Measurements from ENCODE around the gene RAB3A. TPM values are rescaled to one million over a fixed set of nuclear protein-coding genes. Genes with fewer than 3 reads are reported as not detected.

RAB3A gene
- total RNA-seq, 4 donors from 2014 or later, result 0.63 to 2.0 TPM; not detected in 2

DNA sequence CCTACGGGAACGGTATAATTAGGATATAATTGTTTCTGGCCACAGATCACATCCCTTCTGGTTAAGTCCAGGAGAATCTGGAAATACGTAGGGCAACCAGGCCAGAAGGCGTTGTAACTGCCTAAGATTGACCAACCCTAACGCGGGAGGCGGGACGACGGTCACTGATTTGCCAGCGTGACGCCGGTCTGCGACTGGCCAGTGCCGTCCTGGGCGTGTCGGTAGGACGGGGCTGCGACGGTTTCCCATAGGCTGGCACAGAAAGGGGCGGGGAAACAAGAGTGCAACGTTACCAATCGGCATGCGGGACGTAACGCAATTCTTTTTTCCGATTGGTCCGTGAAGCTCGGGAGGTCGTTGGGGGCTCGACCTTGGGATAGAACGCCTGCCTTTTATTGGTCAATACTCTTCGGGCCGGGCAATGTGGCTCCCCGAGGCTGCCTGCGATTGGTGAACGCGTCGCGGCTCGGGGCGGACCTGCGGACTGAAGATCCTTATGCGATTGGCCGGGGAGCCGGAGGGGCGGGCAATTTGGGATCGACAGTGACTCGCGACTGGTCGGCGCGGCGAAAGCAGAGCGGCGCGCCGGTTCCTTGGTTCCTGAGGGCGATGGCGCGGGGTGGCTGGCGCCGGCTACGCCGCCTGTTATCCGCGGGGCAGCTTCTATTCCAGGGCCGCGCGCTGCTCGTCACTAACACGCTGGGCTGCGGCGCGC, 11.0 kb downstream of the RAB3A start, which contains the start of gene MPV17L2:
Gene MPV17L2 (plus strand): TSS at position 546 of the 715 bp plus-strand sequence. CDS start 64 bp downstream, at position 610.
- TF ChIP-seq CTCF (IDR thresholded peaks at IDR 0.05), result no peak
- ATAC-seq (ENCODE audit: low FRiP score), result peak; percentile 97
- peak; percentile 97 for DNase-seq (ENCODE audit: low spot score)

GRCh38 chr19:18191640-18192062, 12.2 kb downstream of the RAB3A start:
- no peak for DNase-seq (ENCODE audit: low spot score)
- no peak for TF ChIP-seq CTCF (IDR thresholded peaks at IDR 0.05)

GRCh38 chr19:18190278-18190677, 13.6 kb downstream of the RAB3A start:
- DNase-seq (ENCODE audit: low spot score) (no peak), ATAC-seq (ENCODE audit: low FRiP score) (no peak)
- no peak for TF ChIP-seq CTCF (IDR thresholded peaks at IDR 0.05)

More at GRCh38 chr19:18191640-18192062, 12.2 kb downstream of the RAB3A start:
- ATAC-seq (ENCODE audit: low FRiP score), result no peak

GRCh38 chr19:18185538-18185937, 18.3 kb downstream of the RAB3A start:
- TF ChIP-seq CTCF (IDR thresholded peaks at IDR 0.05), result no peak
- DNase-seq (ENCODE audit: low spot score) (no peak), ATAC-seq (ENCODE audit: low FRiP score) (no peak)

- no peak for TF ChIP-seq CTCF (IDR thresholded peaks at IDR 0.05)
- DNase-seq (ENCODE audit: low spot score) (no peak), ATAC-seq (ENCODE audit: low FRiP score) (no peak)
Measured at GRCh38 chr19:18183529-18183928, 20.3 kb downstream of the RAB3A start.

DNA sequence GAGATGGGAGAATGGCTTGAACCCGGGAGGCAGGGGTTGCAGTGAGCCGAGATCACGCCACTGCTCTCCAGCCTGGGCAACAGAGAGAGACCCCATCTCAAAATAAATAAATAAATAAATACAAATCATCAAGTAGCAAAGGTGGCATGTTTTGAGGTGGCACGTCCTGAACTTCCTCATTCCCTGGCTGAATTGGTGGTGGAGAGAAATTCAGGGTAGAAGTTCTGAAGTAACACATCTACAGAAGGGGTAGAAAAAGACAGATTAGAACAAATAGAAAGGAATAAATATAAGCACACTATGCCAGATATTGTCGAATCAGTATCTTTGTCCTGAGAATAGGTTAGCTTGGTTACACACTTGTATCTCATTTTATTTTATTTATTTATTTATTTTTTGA, 23.9 kb downstream of the RAB3A start:
- TF ChIP-seq CTCF (IDR thresholded peaks at IDR 0.05), result no peak
- ATAC-seq (ENCODE audit: low FRiP score), result no peak
- DNase-seq (ENCODE audit: low spot score), result no peak
